Measurements from ENCODE around the gene LRRC28.

- TF ChIP-seq POLR2A (IDR thresholded peaks at IDR 0.05; ENCODE audit: low read depth, low read length) (no peak), POLR2AphosphoS5 (IDR thresholded peaks at IDR 0.05; ENCODE audit: low read depth, low read length) (no peak), SPI1 (IDR thresholded peaks at IDR 0.05; ENCODE audit: low read depth, low read length) (no peak), TAF1 (IDR thresholded peaks at IDR 0.05; ENCODE audit: low read depth, low read length) (no peak)
These were observed 26.7 kb upstream of the LRRC28 start for GRCh38 chr15:99224372-99225214.
